ENCODE measurements around the gene TBPL2.
"Not testable (repeated sequence)": the region's sequence is repeated elsewhere in the genome, so short reads cannot be mapped to it uniquely, and the experiment has no call there.

Gene TBPL2

GRCh38 chr14:55440385-55440784 lies at the start of gene TBPL2:
TSS of gene TBPL2 (minus strand) at chr14:55440616. CDS start at chr14:55440449, 167 bp downstream.
- no peak for DNase-seq (ENCODE audit: low read depth in 2 of 2)

GRCh38 chr14:55488204-55488603 lies 47.8 kb upstream of the TBPL2 start:
- no peak for DNase-seq (ENCODE audit: low read depth in 2 of 2)

DNA sequence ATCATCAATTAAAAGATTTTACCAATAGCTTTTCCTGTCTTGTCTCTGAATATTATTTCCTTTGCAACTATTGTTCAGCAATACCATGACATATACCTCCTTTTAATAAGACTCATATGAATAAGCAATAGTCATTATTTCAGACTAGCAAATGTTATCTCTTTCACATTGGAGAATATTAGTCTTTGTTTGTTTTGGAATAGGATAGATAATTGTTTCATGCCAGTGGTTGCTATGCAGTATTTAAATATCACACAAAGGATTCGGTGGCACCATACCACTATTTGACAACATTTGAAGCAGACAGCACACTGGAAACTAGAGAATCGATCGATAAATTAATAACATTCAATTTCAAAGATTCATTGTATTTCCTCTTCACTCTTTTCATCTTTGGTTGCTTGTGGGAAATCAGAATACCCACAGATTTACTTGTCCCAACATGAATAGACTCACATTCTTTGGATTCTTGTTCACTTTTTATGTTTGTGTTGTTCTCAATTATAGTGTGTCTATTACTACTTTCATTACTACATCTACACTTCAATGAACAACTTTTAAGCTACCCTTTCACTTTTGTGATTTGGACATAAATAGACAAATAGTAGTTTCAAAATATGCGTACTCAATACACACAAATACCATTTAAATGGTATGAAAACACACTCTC lies 42.7 kb upstream of the TBPL2 start:
- DNase-seq (ENCODE audit: low read depth in 2 of 2): no peak

GRCh38 chr14:55481769-55482168 lies 41.4 kb upstream of the TBPL2 start:
- no peak for DNase-seq (ENCODE audit: low read depth in 2 of 2)

GRCh38 chr14:55477680-55478079 lies 37.3 kb upstream of the TBPL2 start:
- DNase-seq (ENCODE audit: low read depth in 2 of 2): no peak

GRCh38 chr14:55476448-55476847 lies 36.0 kb upstream of the TBPL2 start:
- DNase-seq (ENCODE audit: low read depth in 2 of 2): not testable (repeated sequence)

DNA sequence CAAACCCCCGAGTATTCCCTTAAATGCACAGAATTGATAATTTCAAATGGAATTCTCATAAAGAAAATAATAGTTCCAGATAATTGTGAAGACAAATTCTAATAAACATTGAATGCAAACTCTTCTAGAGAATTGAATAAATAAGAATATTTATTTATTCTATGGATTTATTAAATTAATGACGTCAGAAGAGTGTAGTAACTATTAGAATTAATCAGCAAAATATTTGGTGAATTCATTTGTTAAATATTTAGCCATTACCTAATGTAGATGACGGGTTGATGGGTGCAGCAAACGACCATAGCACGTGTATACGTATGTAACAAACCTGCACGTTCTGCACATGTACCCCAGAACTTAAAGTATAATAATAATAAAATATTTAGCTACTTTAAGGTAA lies 33.4 kb upstream of the TBPL2 start:
- DNase-seq (ENCODE audit: low read depth in 2 of 2): no peak

GRCh38 chr14:55470025-55470424 lies 29.6 kb upstream of the TBPL2 start:
- DNase-seq (ENCODE audit: low read depth in 2 of 2): no peak

- no peak for DNase-seq (ENCODE audit: low read depth in 2 of 2)
Observed at GRCh38 chr14:55467307-55467706, 26.9 kb upstream of the TBPL2 start.

GRCh38 chr14:55458800-55459515 lies 18.5 kb upstream of the TBPL2 start:
- no peak for DNase-seq (ENCODE audit: low read depth in 2 of 2)

- no peak for DNase-seq (ENCODE audit: low read depth in 2 of 2)
Observed at GRCh38 chr14:55457496-55457895, 17.1 kb upstream of the TBPL2 start.

DNA sequence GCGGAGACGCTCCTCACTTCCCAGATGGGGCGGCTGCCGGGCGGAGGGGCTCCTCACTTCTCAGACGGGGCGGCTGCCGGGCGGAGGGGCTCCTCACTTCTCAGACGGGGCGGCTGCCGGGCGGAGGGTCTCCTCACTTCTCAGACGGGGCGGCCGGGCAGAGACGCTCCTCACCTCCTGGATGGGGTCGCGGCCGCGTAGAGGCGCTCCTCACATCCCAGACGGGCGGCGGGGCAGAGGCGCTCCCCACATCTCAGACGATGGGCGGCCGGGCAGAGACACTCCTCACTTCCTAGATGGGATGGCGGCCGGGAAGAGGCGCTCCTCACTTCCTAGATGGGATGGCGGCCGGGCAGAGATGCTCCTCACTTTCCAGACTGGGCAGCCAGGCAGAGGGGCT lies 16.0 kb upstream of the TBPL2 start:
- not testable (repeated sequence) for DNase-seq (ENCODE audit: low read depth in 2 of 2)

GRCh38 chr14:55454264-55455002 lies 14.0 kb upstream of the TBPL2 start:
- no peak for DNase-seq (ENCODE audit: low read depth in 2 of 2)

GRCh38 chr14:55451950-55452349 lies 11.5 kb upstream of the TBPL2 start:
- no peak for DNase-seq (ENCODE audit: low read depth in 2 of 2)

DNA sequence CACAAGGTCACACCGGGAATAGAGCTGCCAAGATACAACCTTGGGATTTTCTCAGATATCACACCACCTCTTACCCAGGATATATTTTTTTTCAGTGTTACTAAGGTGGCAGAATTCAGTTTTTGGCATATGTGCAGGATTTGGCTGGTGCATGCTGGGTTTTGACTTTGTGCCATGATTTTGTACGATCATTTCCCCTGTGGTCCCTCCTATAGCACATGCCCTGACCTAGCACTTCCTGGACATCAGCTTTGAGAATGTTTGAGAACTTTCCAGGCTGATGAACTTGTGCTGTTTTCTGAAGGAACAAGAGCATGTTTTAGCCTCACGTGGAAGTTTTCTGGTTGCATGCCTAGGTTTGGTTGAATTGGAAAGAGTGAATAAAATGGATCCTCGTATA lies 11.0 kb upstream of the TBPL2 start:
- no peak for DNase-seq (ENCODE audit: low read depth in 2 of 2)

DNA sequence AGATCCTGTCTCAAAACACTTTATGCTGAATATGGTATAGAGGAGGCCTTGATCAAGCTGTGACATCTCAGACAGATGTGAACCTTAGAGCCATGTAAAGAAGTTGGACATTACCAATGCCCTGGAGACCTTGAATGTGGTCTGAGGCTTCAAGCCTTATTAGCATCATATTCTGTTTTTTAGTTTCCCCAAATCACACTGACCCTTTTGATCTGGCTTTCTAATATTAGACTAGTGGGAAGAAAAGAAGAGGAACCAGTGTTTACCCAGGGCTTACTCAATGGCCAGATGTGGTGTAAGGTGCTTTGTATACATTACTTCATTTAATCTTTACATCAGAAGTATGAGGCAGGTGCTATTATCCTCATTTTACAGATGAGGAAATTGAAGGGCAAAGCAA lies 10.6 kb upstream of the TBPL2 start:
- DNase-seq (ENCODE audit: low read depth in 2 of 2): no peak

DNA sequence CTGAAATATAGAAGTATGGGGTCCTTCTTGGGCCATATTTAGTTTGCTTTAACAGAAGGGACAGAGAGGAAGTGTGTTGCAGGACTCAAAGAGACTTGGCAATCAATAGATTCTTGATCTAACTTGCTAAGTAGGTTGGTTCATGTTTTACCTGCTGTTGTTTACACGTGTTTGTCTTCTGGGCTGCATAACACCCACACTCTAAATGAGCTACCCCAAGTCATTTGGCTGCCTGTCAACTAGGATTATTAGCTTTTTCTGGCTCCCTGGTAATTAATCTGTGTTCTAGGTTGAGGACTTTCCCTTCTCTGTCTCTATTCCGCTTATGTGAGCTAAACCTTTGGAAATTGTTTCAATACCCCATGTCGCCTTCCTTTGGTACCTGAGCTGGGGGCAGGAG lies 10.1 kb upstream of the TBPL2 start:
- no peak for DNase-seq (ENCODE audit: low read depth in 2 of 2)

DNA sequence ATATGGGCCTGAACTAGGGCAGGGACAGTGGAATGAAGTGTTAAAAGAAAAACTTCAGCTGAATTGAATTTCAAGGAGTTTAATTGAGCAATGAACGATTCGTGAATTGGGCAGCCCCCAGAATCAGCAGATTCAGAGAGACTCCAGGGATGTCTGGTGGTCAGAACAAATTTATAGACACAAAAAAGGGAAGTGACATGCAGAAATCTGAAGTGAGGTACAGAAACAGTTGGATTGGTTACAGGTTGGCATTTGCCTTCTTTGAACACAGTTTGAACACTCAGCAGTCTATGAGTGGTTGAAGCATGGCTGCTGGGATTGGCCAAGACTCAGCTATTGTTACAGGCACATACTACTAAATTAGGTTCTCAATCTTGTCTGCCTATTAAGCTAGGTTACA lies 9.7 kb upstream of the TBPL2 start:
- DNase-seq (ENCODE audit: low read depth in 2 of 2): no peak

GRCh38 chr14:55449116-55449515 lies 8.7 kb upstream of the TBPL2 start:
- no peak for DNase-seq (ENCODE audit: low read depth in 2 of 2)

- peak in 1 of 2 donors; percentile 22 for DNase-seq (ENCODE audit: low read depth in 2 of 2)
Observed at GRCh38 chr14:55448141-55448614, 7.8 kb upstream of the TBPL2 start.

DNA sequence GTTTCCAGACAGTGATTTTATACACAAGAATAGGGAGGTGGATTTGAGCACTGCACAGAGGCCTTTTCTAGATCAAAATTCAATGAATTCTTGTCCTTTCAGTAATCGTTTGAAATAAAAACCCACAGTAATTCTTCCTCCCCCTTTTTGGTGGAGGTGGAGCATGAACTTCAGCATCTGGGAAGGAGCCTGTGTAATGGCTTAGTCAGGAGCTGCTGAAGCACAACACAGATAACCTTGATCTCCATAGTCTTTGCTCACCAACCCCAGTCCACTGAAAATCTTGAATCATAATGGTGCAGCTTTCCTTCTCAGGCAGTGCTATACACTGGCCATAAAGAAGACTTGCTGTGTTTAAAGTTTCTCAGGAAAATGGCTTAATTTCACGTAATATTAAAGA lies 6.4 kb upstream of the TBPL2 start:
- no peak for DNase-seq (ENCODE audit: low read depth in 2 of 2)

GRCh38 chr14:55446127-55446736 lies 5.8 kb upstream of the TBPL2 start:
- DNase-seq (ENCODE audit: low read depth in 2 of 2): peak in 1 of 2 donors; percentile 59

Measured in stimulated activated CD4-positive, alpha-beta T cell treated with anti-CD3 and anti-CD28 coated beads, Interleukin-15, amount 100 ng/mL, for 48 hours (primary cell).